Tibial nerve (tissue), 4 donors: Measurements from ENCODE around the gene BPIFA3.

Experiments used
- CTCF ChIP-seq, 5 experiments: fragments of 200-600 bp in 3 of 5; fragments of 450-650 bp in 2 of 5; sonication (generic) in 3 of 5; IDR thresholded peaks; one replicate each; pipeline ENCODE4 v1.5.1; 2016 to 2019; ENCODE audit warnings: antibody characterized with exemption in 5 of 5, mild to moderate bottlenecking in 3 of 5, moderate library complexity in 2 of 5
- EP300 ChIP-seq, 2 donors: sonication (generic); formaldehyde crosslinking; IDR thresholded peaks; one replicate each; pipeline ENCODE4 v1.6.1; 2017; ENCODE audit warnings: antibody characterized with exemption in 2 of 2, mild to moderate bottlenecking in 1 of 2
- POLR2A ChIP-seq, 2 donors: fragments of 450-650 bp; IDR thresholded peaks; one replicate each; pipeline ENCODE4 v1.6.1; 2017; ENCODE audit warnings: antibody characterized with exemption in 2 of 2, mild to moderate bottlenecking in 2 of 2, moderate library complexity in 2 of 2

DNA sequence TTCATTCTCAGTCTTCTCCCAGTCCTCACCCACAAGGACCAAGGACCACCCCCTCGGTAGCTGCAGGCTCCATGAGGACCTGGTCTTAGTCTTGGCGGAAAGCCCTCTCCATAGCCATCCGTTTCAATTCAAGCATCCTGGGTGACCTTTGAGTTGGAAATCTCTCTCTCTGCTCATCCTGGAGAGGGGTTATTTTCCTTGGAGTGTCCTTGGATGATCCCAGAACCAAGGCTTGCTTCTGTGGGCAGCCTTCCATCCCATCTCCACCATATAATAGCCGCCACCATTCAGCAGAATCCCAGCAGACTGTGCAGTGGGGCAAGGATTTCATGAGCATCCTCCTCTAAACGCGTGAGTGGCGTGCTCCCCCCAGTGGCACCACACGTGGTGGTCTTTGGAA lies 49.3 kb upstream of the BPIFA3 start, which contains the start of gene BPIFA2:
- TF ChIP-seq EP300 (IDR thresholded peaks at IDR 0.05) (no peak), CTCF (IDR thresholded peaks at IDR 0.05) (no peak), POLR2A (IDR thresholded peaks at IDR 0.05) (no peak)
